ENCODE measurements around the gene TMEM17. TPM values are rescaled to one million over a fixed set of nuclear protein-coding genes. Genes with fewer than 3 reads are reported as not detected.

The TMEM17 gene
- total RNA-seq, 1 donor from 2014 or later = 4.9 TPM

DNA sequence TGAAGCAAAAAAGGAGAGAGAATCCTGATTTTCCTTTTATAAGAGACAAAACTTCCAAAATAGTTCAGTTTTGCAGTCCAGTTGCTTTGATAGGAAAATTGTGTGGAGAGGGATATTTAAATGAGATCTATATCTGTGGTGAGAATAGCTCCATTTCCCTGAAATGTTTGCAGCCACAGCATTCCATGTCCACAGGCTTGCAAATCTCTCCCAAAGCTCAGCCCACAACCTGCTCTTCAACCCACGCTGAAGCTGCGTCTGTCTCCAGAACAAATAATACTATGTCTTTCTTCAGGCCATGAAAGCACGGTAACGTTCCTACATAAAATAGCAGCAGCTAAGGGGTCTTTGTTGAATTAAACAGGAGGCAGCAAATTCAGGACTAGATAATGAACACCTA lies 31.8 kb downstream of the TMEM17 start:
- Histone ChIP-seq H3K4me3 (ENCODE audit: low read depth, low read length) (no peak overlapping the region), H3K27me3 (ENCODE audit: control insufficient read depth, insufficient read depth, low read length) (no peaks in the 10 kb centered on the region), H3K36me3 (ENCODE audit: control insufficient read depth, insufficient read depth, low read length) (no peaks in the 10 kb centered on the region)
- no peak for DNase-seq (ENCODE audit: low read depth)
- TF ChIP-seq CTCF (IDR thresholded peaks at IDR 0.05; ENCODE audit: insufficient read depth, low read length, poor library complexity, severe bottlenecking) = no peak

DNA sequence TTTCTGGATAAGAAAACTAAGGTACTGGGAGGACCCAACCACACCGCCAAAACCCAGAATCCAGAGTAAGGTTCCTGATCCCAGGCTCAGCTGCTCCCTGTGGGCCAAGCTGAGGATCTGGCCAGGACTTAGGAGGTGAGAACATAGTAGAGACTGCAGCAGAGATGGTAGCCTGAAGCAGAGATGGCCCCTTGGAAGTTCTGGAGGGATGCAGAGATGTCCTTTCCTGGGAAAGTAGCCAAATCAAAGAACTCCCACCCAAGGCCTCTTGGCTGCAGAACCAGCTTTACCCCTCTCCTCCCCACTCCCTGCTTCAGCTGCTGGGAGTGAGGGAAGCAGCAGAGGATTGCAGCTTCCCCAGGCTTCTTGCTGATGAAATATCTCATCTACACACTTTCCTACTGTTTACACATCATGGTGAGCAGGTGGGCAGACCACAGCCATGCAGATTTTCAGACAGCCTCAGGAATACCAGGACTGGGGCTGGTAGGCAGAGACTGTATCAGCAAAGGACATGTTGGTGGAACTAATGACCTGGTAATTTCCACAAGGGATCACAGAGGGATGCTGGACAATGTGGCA lies 32.7 kb downstream of the TMEM17 start:
- Histone ChIP-seq H3K27me3 (ENCODE audit: control insufficient read depth, insufficient read depth, low read length) (no peaks in the 10 kb centered on the region), H3K36me3 (ENCODE audit: control insufficient read depth, insufficient read depth, low read length) (no peaks in the 10 kb centered on the region), H3K4me3 (ENCODE audit: low read depth, low read length) (no peak overlapping the region)
- no peak for TF ChIP-seq CTCF (IDR thresholded peaks at IDR 0.05; ENCODE audit: insufficient read depth, low read length, poor library complexity, severe bottlenecking)
- DNase-seq (ENCODE audit: low read depth) = no peak

GRCh38 chr2:62472312-62472711 lies 33.7 kb downstream of the TMEM17 start:
- no peak for TF ChIP-seq CTCF (IDR thresholded peaks at IDR 0.05; ENCODE audit: insufficient read depth, low read length, poor library complexity, severe bottlenecking)

DNA sequence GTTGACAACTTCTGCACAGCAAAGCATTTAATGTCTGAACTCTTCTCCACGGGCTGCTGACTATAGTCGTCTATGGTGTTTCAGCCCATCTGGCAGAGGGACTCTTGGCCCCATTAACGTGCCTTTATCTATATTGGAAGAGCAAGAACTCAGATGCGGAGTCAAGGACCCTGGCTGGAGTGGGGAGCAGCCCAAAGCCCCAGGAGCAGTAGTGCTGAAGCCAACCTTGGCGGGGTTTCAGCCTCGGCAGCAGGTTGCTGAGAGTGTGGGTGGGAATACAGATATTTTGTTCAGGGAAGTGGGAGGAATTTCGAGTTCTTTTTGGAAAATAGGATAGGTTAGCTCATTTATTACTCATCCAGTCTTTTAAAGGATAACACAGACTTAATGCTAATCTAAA lies 34.2 kb downstream of the TMEM17 start:
- TF ChIP-seq CTCF (IDR thresholded peaks at IDR 0.05; ENCODE audit: insufficient read depth, low read length, poor library complexity, severe bottlenecking) = no peak
- H3K27me3 ChIP-seq (ENCODE audit: control insufficient read depth, insufficient read depth, low read length) = no peaks in the 10 kb centered on the region
- no peak overlapping the region for H3K4me3 ChIP-seq (ENCODE audit: low read depth, low read length)
- DNase-seq (ENCODE audit: low read depth) = no peak
- H3K36me3 ChIP-seq (ENCODE audit: control insufficient read depth, insufficient read depth, low read length) = no peaks in the 10 kb centered on the region

More at GRCh38 chr2:62472312-62472711, 33.7 kb downstream of the TMEM17 start:
- no peaks in the 10 kb centered on the region for H3K36me3 ChIP-seq (ENCODE audit: control insufficient read depth, insufficient read depth, low read length)
- DNase-seq (ENCODE audit: low read depth) = no peak
- no peak overlapping the region for H3K4me3 ChIP-seq (ENCODE audit: low read depth, low read length)
- no peaks in the 10 kb centered on the region for H3K27me3 ChIP-seq (ENCODE audit: control insufficient read depth, insufficient read depth, low read length)

GRCh38 chr2:62471404-62471803 lies 34.6 kb downstream of the TMEM17 start:
- H3K36me3 ChIP-seq (ENCODE audit: control insufficient read depth, insufficient read depth, low read length) = no peaks in the 10 kb centered on the region
- DNase-seq (ENCODE audit: low read depth) = no peak
- H3K4me3 ChIP-seq (ENCODE audit: low read depth, low read length) = no peak overlapping the region
- H3K27me3 ChIP-seq (ENCODE audit: control insufficient read depth, insufficient read depth, low read length) = no peaks in the 10 kb centered on the region
- no peak for TF ChIP-seq CTCF (IDR thresholded peaks at IDR 0.05; ENCODE audit: insufficient read depth, low read length, poor library complexity, severe bottlenecking)

GRCh38 chr2:62469548-62469947 lies 36.4 kb downstream of the TMEM17 start:
- no peaks in the 10 kb centered on the region for H3K36me3 ChIP-seq (ENCODE audit: control insufficient read depth, insufficient read depth, low read length)
- no peak for DNase-seq (ENCODE audit: low read depth)
- no peak for TF ChIP-seq CTCF (IDR thresholded peaks at IDR 0.05; ENCODE audit: insufficient read depth, low read length, poor library complexity, severe bottlenecking)
- H3K4me3 ChIP-seq (ENCODE audit: low read depth, low read length) = no peak overlapping the region
- H3K27me3 ChIP-seq (ENCODE audit: control insufficient read depth, insufficient read depth, low read length) = no peaks in the 10 kb centered on the region

All from kidney epithelial cell (primary cell).